ENCODE results near the gene CAPN10. TPM values are rescaled to one million over a fixed set of nuclear protein-coding genes. Genes with fewer than 3 reads are reported as not detected.

CAPN10 gene
- total and polyA plus RNA-seq, 7 donors = 5.0 to 15.0 (median 8.9) TPM

GRCh38 chr2:240565333-240566202 is 21.0 kb upstream of the CAPN10 start:
- TF ChIP-seq CTCF (IDR thresholded peaks at IDR 0.05) = no peak
- intact Hi-C loops (cut with DNase I) = no loop called here
- ATAC-seq (no peak), DNase-seq (peak; percentile 72 to 81)
- 69 to 73% (median 72%) methylated on average over 26 of the region's 26 CpGs for WGBS, 3 donors
- Histone ChIP-seq H3K36me3 (ENCODE audit: insufficient read depth in 1 of 2, low read depth in 1 of 2) (peaks cover 0 to 21% of the 10 kb centered on the region in 2 donors), H3K27me3 (ENCODE audit: insufficient read depth in 3 of 3, low read length in 2 of 3) (no peaks in the 10 kb centered on the region), H3K9me3 (no peaks in the 10 kb centered on the region), H3K4me3 (peak overlapping the region; percentile 88), H3K4me1 (peaks cover 57% of the 10 kb centered on the region), H3K27ac (peak overlapping the region; percentile 71)

GRCh38 chr2:240566203-240567136 is 20.1 kb upstream of the CAPN10 start:
- H3K4me1 ChIP-seq = peaks cover 53% of the 10 kb centered on the region
- H3K4me3 ChIP-seq = peak overlapping the region; percentile 88
- 8 to 10% (median 9%) methylated on average over 37 to 53 of the region's 53 CpGs for WGBS, 3 donors
- H3K27ac ChIP-seq = peak overlapping the region; percentile 95
- intact Hi-C loops (cut with DNase I) = no loop called here
- no peaks in the 10 kb centered on the region for H3K27me3 ChIP-seq (ENCODE audit: insufficient read depth in 3 of 3, low read length in 2 of 3)
- H3K9me3 ChIP-seq = no peaks in the 10 kb centered on the region
- H3K36me3 ChIP-seq (ENCODE audit: insufficient read depth in 1 of 2, low read depth in 1 of 2) = peaks cover 0 to 21% of the 10 kb centered on the region in 2 donors
- TF ChIP-seq CTCF (IDR thresholded peaks at IDR 0.05) = peak; percentile 93
- ATAC-seq (peak; percentile 76 to 85 (median 82)), DNase-seq (peak; percentile 94 to 95)

- H3K36me3 ChIP-seq (ENCODE audit: insufficient read depth in 1 of 2, low read depth in 1 of 2) = peaks cover 0 to 16% of the 10 kb centered on the region in 2 donors
- WGBS, 3 donors = 38 to 49% (median 40%) methylated on average over 26 of the region's 26 CpGs
- ATAC-seq = peak in 1 of 4 donors; percentile 1
These were observed 19.2 kb upstream of the CAPN10 start for GRCh38 chr2:240567137-240567871.

More at GRCh38 chr2:240567137-240567871, 19.2 kb upstream of the CAPN10 start:
- Histone ChIP-seq H3K27me3 (ENCODE audit: insufficient read depth in 3 of 3, low read length in 2 of 3) (no peaks in the 10 kb centered on the region), H3K4me3 (peak overlapping the region; percentile 88), H3K4me1 (peaks cover 45% of the 10 kb centered on the region), H3K9me3 (no peaks in the 10 kb centered on the region), H3K27ac (peak overlapping the region; percentile 95)
- intact Hi-C loops (cut with DNase I) = no loop called here
- DNase-seq = peak; percentile 29 to 53
- no peak for TF ChIP-seq CTCF (IDR thresholded peaks at IDR 0.05)
